Vagina (tissue), 2 donors: ENCODE data around the gene ACOT6. TPM values are rescaled to one million over a fixed set of nuclear protein-coding genes. Genes with fewer than 3 reads are reported as not detected.
A peak's percentile ranks its signal among the peaks of the same experiment; 100 is the strongest.
"Not testable (repeated sequence)": the region's sequence is repeated elsewhere in the genome, so short reads cannot be mapped to it uniquely, and the experiment has no call there.

Experiments used
- DNase-seq, 2 donors: peaks; one replicate each; pipeline ENCODE4 v3.0.0-alpha.2; 2017; ENCODE audit errors: extremely low spot score in 2 of 2
- H3K27ac ChIP-seq: fragments of 200-600 bp; sonication (generic); one replicate; pipeline ENCODE4 v1.5.1; 2019
- H3K27me3 ChIP-seq: fragments of 200-600 bp; sonication (generic); one replicate; pipeline ENCODE4 v1.5.1; 2019
- H3K36me3 ChIP-seq, 2 donors: fragments of 200-600 bp; sonication (generic); one replicate each; pipeline ENCODE4 v1.5.1; 2017 to 2019
- H3K4me1 ChIP-seq: fragments of 200-600 bp; sonication (generic); one replicate; pipeline ENCODE4 v1.5.1; 2019
- H3K4me3 ChIP-seq, 2 donors: fragments of 200-600 bp; sonication (generic); 1 replicate in 1 of 2; 2 replicates in 1 of 2; pipeline ENCODE4 v1.5.1; 2016 to 2019
- H3K9me3 ChIP-seq: fragments of 200-600 bp; sonication (generic); one replicate; pipeline ENCODE4 v1.5.1; 2019
- CTCF ChIP-seq, 3 experiments: fragments of 450-650 bp in 2 of 3; fragments of 200-600 bp in 1 of 3; sonication (generic) in 1 of 3; IDR thresholded peaks; one replicate each; pipeline ENCODE4 v1.5.1; 2017 to 2019; ENCODE audit warnings: antibody characterized with exemption in 3 of 3, mild to moderate bottlenecking in 2 of 3, moderate library complexity in 2 of 3
- POLR2A ChIP-seq, 2 donors: fragments of 450-650 bp; IDR thresholded peaks; one replicate each; pipeline ENCODE4 v1.6.1; 2017; ENCODE audit warnings: antibody characterized with exemption in 2 of 2, mild to moderate bottlenecking in 2 of 2, moderate library complexity in 2 of 2
- POLR2AphosphoS5 ChIP-seq, 2 donors: sonication (generic); formaldehyde crosslinking; IDR thresholded peaks; one replicate each; pipeline ENCODE4 v1.9.0; 2017; ENCODE audit warnings: antibody characterized with exemption in 2 of 2, mild to moderate bottlenecking in 2 of 2, low read depth in 1 of 2; ENCODE audit not compliant: insufficient read depth in 1 of 2
- intact Hi-C: fragments of 100-400 bp; cut with DNase I; formaldehyde crosslinking; loops from one replicate; pipeline ENCODE4 v1.15.1; 2023
- total RNA-seq: library from RNA; depleted of rRNA; stranded (reverse); fragments of >200 nt; gene quantifications from one replicate; pipeline ENCODE4 v1.2.3, GENCODE V29; 2016

ACOT6 gene
- total RNA-seq, 1 donor from 2014 or later: not detected

- H3K27ac ChIP-seq: peak overlapping the region; percentile 80
- DNase-seq: no peak
Observed at GRCh38 chr14:73645248-73645610, 32.9 kb downstream of the ACOT6 start.

GRCh38 chr14:73651005-73651404 is 38.7 kb downstream of the ACOT6 start:
- no peak for TF ChIP-seq POLR2A (IDR thresholded peaks at IDR 0.05)
- no peak for TF ChIP-seq POLR2AphosphoS5 (IDR thresholded peaks at IDR 0.05; ENCODE audit: insufficient read depth in 1 of 2, low read depth in 1 of 2)
- TF ChIP-seq CTCF (IDR thresholded peaks at IDR 0.05): no peak
- Histone ChIP-seq H3K27me3 (no peaks in the 10 kb centered on the region), H3K36me3 (peaks cover 0 to 7% of the 10 kb centered on the region in 2 donors), H3K9me3 (no peaks in the 10 kb centered on the region), H3K4me1 (peaks cover 4% of the 10 kb centered on the region), H3K27ac (no peak overlapping the region), H3K4me3 (no peak overlapping the region)
- intact Hi-C loops: no loop called here
- DNase-seq: no peak

More at GRCh38 chr14:73645248-73645610, 32.9 kb downstream of the ACOT6 start:
- Histone ChIP-seq H3K27me3 (no peaks in the 10 kb centered on the region), H3K4me3 (peak overlapping the region; percentile 76 to 86), H3K9me3 (no peaks in the 10 kb centered on the region), H3K36me3 (no peaks in the 10 kb centered on the region), H3K4me1 (peaks cover 20% of the 10 kb centered on the region)
- intact Hi-C loops: loop anchor here (10.0 kb wide), 1 partner anchor 70 kb away; the partner anchor contains the start of gene PNMA1
- TF ChIP-seq CTCF (IDR thresholded peaks at IDR 0.05) (no peak), POLR2A (IDR thresholded peaks at IDR 0.05) (no peak), POLR2AphosphoS5 (IDR thresholded peaks at IDR 0.05; ENCODE audit: insufficient read depth in 1 of 2, low read depth in 1 of 2) (no peak)

- Histone ChIP-seq H3K27ac (no peak overlapping the region), H3K4me1 (no peaks in the 10 kb centered on the region), H3K9me3 (no peaks in the 10 kb centered on the region), H3K4me3 (no peak overlapping the region), H3K36me3 (peaks cover 0 to 7% of the 10 kb centered on the region in 2 donors), H3K27me3 (no peaks in the 10 kb centered on the region)
- intact Hi-C loops: no loop called here
- no peak for TF ChIP-seq POLR2A (IDR thresholded peaks at IDR 0.05)
- TF ChIP-seq CTCF (IDR thresholded peaks at IDR 0.05): no peak
- TF ChIP-seq POLR2AphosphoS5 (IDR thresholded peaks at IDR 0.05; ENCODE audit: insufficient read depth in 1 of 2, low read depth in 1 of 2): no peak
- no peak for DNase-seq
Observed at GRCh38 chr14:73655851-73656250, 43.5 kb downstream of the ACOT6 start.

GRCh38 chr14:73659202-73659601 is 46.9 kb downstream of the ACOT6 start:
- H3K4me3 ChIP-seq, H3K27ac ChIP-seq, H3K27me3 ChIP-seq, H3K9me3 ChIP-seq, DNase-seq, H3K36me3 ChIP-seq, intact Hi-C loops, H3K4me1 ChIP-seq: not testable (repeated sequence)

- Histone ChIP-seq H3K4me3 (no peak overlapping the region), H3K27ac (no peak overlapping the region), H3K9me3 (no peaks in the 10 kb centered on the region), H3K36me3 (peaks cover 0 to 4% of the 10 kb centered on the region in 2 donors), H3K27me3 (no peaks in the 10 kb centered on the region), H3K4me1 (no peaks in the 10 kb centered on the region)
- DNase-seq: no peak
- TF ChIP-seq CTCF (IDR thresholded peaks at IDR 0.05) (no peak), POLR2AphosphoS5 (IDR thresholded peaks at IDR 0.05; ENCODE audit: insufficient read depth in 1 of 2, low read depth in 1 of 2) (no peak), POLR2A (IDR thresholded peaks at IDR 0.05) (no peak)
- intact Hi-C loops: no loop called here
Observed at GRCh38 chr14:73660511-73660910, 48.2 kb downstream of the ACOT6 start.
